ENCODE results near the gene OR51A7.
"Not testable (repeated sequence)": the region's sequence is repeated elsewhere in the genome, so short reads cannot be mapped to it uniquely, and the experiment has no call there.

The OR51A7 gene

DNA sequence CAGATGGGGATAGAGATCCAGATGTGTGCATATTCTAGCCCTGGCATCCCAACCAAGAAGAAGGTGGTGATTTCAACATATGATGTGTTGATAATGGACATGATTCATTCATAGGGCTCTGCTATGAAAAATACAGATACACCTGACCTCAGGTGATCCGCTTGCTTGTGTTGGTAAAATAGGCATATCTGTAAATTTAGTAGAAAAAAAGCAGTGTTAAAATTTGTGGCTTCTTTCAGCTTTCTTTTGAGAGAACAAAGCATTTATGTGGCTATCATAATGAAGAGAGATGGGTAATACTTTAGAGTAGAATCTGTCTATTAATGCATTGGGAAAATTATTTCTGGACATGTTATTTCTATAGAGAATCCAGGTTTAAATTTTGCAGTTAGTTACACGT is 52.0 kb downstream of the OR51A7 start, which contains the start of gene OR51A2:
OR51A2 (minus strand) TSS at position 101 of the 400 bp plus-strand sequence; CDS start at position 101, 0 bp downstream.
- DNase-seq (ENCODE audit: low read depth in 2 of 2), result not testable (repeated sequence)

DNA sequence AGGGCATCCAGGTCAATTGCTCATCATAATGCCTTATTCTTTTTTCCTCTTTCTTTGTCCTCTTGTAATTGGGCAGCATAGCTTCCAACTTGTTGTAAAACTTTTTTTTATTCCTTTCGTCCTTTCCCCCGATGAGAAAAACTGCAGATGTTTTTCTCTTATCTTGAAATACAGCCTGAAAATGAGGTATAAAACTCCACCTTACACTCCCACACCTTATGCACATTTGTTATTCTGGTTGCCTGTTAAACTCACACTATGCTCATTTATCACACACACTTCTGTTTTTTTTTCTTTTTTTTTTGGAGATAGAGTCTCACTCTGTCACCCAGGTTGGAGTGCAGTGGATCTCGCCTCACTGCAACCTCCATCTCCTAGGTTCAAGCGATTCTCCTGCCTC is 53.8 kb downstream of the OR51A7 start:
- DNase-seq (ENCODE audit: low read depth in 2 of 2), result no peak

Data from stimulated activated CD4-positive, alpha-beta T cell treated with anti-CD3 and anti-CD28 coated beads, Interleukin-4, amount 100 ng/mL, for 48 hours (primary cell).